OCI-M1 (cell line): ENCODE data around the gene PTH1R.

Experiments used
- DNase-seq: peaks from one replicate; lab custom pipeline; 2025; lab: John Stamatoyannopoulos, UW

The PTH1R gene

GRCh38 chr3:46849686-46850467 lies 27.6 kb upstream of the PTH1R start:
- DNase-seq = no peak

GRCh38 chr3:46850468-46850779 lies 27.1 kb upstream of the PTH1R start:
- no peak for DNase-seq

- no peak for DNase-seq
Observed at GRCh38 chr3:46851364-46852333, 25.9 kb upstream of the PTH1R start.

GRCh38 chr3:46852334-46852720 lies 25.2 kb upstream of the PTH1R start:
- no peak for DNase-seq

GRCh38 chr3:46852839-46853355 lies 24.6 kb upstream of the PTH1R start:
- DNase-seq = no peak

- DNase-seq = no peak
Observed at GRCh38 chr3:46853441-46854415, 23.8 kb upstream of the PTH1R start.

- no peak for DNase-seq
Observed at GRCh38 chr3:46854555-46854991, 22.9 kb upstream of the PTH1R start.

GRCh38 chr3:46856576-46857471 lies 20.7 kb upstream of the PTH1R start:
- no peak for DNase-seq

- DNase-seq = no peak
Observed at GRCh38 chr3:46857485-46858341, 19.8 kb upstream of the PTH1R start.

GRCh38 chr3:46858456-46858855 lies 19.1 kb upstream of the PTH1R start:
- DNase-seq = no peak

- DNase-seq = no peak
Observed at GRCh38 chr3:46859001-46859710, 18.4 kb upstream of the PTH1R start.

- DNase-seq = peak; percentile 19
Observed at GRCh38 chr3:46860017-46860809, 17.3 kb upstream of the PTH1R start.

- DNase-seq = no peak
Observed at GRCh38 chr3:46860810-46861604, 16.5 kb upstream of the PTH1R start.

GRCh38 chr3:46861605-46862368 lies 15.7 kb upstream of the PTH1R start:
- DNase-seq = no peak

- DNase-seq = no peak
Observed at GRCh38 chr3:46862369-46863025, 15.0 kb upstream of the PTH1R start.

GRCh38 chr3:46863261-46863782 lies 14.2 kb upstream of the PTH1R start, which contains the start of gene MYL3:
MYL3 (minus strand) TSS chr3:46863444; CDS start chr3:46863390, 54 bp downstream.
- DNase-seq = no peak
